Esophagus squamous epithelium (tissue), 4 donors: ENCODE results near the gene PLCD4.

Source experiments
- POLR2A ChIP-seq, 4 donors: fragments of 450-650 bp; IDR thresholded peaks; one replicate each; pipeline ENCODE4 v1.6.1; 2017; ENCODE audit warnings: antibody characterized with exemption in 4 of 4, mild to moderate bottlenecking in 4 of 4, moderate library complexity in 3 of 4
- TF ChIP-seq, protein P1 (sequence below), 6 experiments: fragments of 450-650 bp in 4 of 6; fragments of 200-600 bp in 2 of 6; sonication (generic) in 2 of 6; IDR thresholded peaks; one replicate each; pipeline ENCODE4 v1.5.1; 2016 to 2019; ENCODE audit warnings: antibody characterized with exemption in 6 of 6, mild to moderate bottlenecking in 4 of 6, moderate library complexity in 4 of 6

DNA sequence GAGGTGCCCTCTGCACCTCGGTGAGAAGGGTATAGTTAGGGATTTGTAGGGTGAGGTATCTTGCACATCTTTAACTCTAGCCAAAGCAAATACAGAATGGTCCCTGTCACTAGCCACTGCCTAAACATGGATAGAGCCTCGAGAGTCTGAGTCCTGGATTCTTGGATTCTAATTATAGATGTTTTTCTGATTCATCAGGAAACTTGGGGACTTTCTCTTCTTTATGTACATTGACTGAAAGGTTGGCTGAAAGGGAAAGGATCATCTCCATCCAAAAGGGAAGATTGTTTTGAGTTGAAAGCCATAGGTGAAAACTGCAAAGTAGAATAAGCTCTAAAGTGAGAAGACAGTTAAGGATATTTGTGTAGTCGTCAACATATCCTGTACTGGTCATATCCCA, 72.4 kb downstream of the PLCD4 start:
- TF ChIP-seq POLR2A (IDR thresholded peaks at IDR 0.05) = no peak
- TF ChIP-seq, protein P1, sequence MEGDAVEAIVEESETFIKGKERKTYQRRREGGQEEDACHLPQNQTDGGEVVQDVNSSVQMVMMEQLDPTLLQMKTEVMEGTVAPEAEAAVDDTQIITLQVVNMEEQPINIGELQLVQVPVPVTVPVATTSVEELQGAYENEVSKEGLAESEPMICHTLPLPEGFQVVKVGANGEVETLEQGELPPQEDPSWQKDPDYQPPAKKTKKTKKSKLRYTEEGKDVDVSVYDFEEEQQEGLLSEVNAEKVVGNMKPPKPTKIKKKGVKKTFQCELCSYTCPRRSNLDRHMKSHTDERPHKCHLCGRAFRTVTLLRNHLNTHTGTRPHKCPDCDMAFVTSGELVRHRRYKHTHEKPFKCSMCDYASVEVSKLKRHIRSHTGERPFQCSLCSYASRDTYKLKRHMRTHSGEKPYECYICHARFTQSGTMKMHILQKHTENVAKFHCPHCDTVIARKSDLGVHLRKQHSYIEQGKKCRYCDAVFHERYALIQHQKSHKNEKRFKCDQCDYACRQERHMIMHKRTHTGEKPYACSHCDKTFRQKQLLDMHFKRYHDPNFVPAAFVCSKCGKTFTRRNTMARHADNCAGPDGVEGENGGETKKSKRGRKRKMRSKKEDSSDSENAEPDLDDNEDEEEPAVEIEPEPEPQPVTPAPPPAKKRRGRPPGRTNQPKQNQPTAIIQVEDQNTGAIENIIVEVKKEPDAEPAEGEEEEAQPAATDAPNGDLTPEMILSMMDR (IDR thresholded peaks at IDR 0.05) = no peak
